Measurements from ENCODE around the gene KCNK15. TPM values are rescaled to one million over a fixed set of nuclear protein-coding genes. Genes with fewer than 3 reads are reported as not detected.

Gene KCNK15
- total and polyA plus RNA-seq, 9 of the 15 experiments (the other 6 are each of a cell fraction or from before 2014, with no cell fraction given), result 0.03 to 0.30 (median 0.17) TPM; not detected in 5

DNA sequence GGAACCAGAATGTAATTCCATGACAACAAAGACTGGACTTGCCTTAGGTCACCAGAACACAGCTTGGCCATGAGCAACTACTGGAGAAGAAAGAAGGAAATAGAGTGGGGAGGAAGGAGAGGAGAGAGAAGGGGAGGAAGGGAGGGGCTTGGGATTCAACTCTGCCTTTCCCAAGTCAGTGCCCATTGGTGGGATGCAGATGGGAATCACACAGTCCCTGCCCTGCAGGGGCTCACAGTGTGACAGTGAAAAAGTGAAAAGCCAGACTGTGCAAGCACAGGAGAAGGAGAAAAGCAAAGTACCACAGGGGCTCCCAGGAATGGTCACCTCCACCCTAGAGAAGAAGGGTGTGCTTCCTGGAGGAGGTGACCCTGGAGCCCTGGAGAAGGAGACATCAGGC lies 50.6 kb downstream of the KCNK15 start (continued):
- TF ChIP-seq, protein P1, sequence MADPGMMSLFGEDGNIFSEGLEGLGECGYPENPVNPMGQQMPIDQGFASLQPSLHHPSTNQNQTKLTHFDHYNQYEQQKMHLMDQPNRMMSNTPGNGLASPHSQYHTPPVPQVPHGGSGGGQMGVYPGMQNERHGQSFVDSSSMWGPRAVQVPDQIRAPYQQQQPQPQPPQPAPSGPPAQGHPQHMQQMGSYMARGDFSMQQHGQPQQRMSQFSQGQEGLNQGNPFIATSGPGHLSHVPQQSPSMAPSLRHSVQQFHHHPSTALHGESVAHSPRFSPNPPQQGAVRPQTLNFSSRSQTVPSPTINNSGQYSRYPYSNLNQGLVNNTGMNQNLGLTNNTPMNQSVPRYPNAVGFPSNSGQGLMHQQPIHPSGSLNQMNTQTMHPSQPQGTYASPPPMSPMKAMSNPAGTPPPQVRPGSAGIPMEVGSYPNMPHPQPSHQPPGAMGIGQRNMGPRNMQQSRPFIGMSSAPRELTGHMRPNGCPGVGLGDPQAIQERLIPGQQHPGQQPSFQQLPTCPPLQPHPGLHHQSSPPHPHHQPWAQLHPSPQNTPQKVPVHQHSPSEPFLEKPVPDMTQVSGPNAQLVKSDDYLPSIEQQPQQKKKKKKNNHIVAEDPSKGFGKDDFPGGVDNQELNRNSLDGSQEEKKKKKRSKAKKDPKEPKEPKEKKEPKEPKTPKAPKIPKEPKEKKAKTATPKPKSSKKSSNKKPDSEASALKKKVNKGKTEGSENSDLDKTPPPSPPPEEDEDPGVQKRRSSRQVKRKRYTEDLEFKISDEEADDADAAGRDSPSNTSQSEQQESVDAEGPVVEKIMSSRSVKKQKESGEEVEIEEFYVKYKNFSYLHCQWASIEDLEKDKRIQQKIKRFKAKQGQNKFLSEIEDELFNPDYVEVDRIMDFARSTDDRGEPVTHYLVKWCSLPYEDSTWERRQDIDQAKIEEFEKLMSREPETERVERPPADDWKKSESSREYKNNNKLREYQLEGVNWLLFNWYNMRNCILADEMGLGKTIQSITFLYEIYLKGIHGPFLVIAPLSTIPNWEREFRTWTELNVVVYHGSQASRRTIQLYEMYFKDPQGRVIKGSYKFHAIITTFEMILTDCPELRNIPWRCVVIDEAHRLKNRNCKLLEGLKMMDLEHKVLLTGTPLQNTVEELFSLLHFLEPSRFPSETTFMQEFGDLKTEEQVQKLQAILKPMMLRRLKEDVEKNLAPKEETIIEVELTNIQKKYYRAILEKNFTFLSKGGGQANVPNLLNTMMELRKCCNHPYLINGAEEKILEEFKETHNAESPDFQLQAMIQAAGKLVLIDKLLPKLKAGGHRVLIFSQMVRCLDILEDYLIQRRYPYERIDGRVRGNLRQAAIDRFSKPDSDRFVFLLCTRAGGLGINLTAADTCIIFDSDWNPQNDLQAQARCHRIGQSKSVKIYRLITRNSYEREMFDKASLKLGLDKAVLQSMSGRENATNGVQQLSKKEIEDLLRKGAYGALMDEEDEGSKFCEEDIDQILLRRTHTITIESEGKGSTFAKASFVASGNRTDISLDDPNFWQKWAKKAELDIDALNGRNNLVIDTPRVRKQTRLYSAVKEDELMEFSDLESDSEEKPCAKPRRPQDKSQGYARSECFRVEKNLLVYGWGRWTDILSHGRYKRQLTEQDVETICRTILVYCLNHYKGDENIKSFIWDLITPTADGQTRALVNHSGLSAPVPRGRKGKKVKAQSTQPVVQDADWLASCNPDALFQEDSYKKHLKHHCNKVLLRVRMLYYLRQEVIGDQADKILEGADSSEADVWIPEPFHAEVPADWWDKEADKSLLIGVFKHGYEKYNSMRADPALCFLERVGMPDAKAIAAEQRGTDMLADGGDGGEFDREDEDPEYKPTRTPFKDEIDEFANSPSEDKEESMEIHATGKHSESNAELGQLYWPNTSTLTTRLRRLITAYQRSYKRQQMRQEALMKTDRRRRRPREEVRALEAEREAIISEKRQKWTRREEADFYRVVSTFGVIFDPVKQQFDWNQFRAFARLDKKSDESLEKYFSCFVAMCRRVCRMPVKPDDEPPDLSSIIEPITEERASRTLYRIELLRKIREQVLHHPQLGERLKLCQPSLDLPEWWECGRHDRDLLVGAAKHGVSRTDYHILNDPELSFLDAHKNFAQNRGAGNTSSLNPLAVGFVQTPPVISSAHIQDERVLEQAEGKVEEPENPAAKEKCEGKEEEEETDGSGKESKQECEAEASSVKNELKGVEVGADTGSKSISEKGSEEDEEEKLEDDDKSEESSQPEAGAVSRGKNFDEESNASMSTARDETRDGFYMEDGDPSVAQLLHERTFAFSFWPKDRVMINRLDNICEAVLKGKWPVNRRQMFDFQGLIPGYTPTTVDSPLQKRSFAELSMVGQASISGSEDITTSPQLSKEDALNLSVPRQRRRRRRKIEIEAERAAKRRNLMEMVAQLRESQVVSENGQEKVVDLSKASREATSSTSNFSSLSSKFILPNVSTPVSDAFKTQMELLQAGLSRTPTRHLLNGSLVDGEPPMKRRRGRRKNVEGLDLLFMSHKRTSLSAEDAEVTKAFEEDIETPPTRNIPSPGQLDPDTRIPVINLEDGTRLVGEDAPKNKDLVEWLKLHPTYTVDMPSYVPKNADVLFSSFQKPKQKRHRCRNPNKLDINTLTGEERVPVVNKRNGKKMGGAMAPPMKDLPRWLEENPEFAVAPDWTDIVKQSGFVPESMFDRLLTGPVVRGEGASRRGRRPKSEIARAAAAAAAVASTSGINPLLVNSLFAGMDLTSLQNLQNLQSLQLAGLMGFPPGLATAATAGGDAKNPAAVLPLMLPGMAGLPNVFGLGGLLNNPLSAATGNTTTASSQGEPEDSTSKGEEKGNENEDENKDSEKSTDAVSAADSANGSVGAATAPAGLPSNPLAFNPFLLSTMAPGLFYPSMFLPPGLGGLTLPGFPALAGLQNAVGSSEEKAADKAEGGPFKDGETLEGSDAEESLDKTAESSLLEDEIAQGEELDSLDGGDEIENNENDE (IDR thresholded peaks at IDR 0.05; ENCODE audit: low read depth, low read length), result no peak
- no peak for TF ChIP-seq SRSF1 (IDR thresholded peaks at IDR 0.05; ENCODE audit: low read depth, low read length)
- no peak for TF ChIP-seq ZNF41 (CRISPR knock-in tag; conservative IDR thresholded peaks at IDR 0.05)
- TF ChIP-seq MCM2 (IDR thresholded peaks at IDR 0.05; ENCODE audit: low read depth), result no peak
- TF ChIP-seq, protein P2, sequence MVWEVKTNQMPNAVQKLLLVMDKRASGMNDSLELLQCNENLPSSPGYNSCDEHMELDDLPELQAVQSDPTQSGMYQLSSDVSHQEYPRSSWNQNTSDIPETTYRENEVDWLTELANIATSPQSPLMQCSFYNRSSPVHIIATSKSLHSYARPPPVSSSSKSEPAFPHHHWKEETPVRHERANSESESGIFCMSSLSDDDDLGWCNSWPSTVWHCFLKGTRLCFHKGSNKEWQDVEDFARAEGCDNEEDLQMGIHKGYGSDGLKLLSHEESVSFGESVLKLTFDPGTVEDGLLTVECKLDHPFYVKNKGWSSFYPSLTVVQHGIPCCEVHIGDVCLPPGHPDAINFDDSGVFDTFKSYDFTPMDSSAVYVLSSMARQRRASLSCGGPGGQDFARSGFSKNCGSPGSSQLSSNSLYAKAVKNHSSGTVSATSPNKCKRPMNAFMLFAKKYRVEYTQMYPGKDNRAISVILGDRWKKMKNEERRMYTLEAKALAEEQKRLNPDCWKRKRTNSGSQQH (CRISPR knock-in tag; IDR thresholded peaks at IDR 0.05), result no peak
- no peak for TF ChIP-seq HCFC1 (IDR thresholded peaks at IDR 0.05; ENCODE audit: low read depth, low read length)
